NT2/D1 (cell line): ENCODE measurements around the gene ACTR2.

Experiments used
- SUZ12 ChIP-seq: IDR thresholded peaks from 2 replicates; pipeline ENCODE4 v1.6.1; 2011; ENCODE audit not compliant: insufficient read length, insufficient read depth; ENCODE audit errors: extremely low read depth
- YY1 ChIP-seq: IDR thresholded peaks from 2 replicates; pipeline ENCODE4 v1.6.1; 2011; ENCODE audit not compliant: insufficient read length, insufficient read depth
- ZNF274 ChIP-seq: IDR thresholded peaks from 2 replicates; pipeline ENCODE4 v1.6.1; 2011; ENCODE audit warnings: mild to moderate bottlenecking, low read depth, low read length

DNA sequence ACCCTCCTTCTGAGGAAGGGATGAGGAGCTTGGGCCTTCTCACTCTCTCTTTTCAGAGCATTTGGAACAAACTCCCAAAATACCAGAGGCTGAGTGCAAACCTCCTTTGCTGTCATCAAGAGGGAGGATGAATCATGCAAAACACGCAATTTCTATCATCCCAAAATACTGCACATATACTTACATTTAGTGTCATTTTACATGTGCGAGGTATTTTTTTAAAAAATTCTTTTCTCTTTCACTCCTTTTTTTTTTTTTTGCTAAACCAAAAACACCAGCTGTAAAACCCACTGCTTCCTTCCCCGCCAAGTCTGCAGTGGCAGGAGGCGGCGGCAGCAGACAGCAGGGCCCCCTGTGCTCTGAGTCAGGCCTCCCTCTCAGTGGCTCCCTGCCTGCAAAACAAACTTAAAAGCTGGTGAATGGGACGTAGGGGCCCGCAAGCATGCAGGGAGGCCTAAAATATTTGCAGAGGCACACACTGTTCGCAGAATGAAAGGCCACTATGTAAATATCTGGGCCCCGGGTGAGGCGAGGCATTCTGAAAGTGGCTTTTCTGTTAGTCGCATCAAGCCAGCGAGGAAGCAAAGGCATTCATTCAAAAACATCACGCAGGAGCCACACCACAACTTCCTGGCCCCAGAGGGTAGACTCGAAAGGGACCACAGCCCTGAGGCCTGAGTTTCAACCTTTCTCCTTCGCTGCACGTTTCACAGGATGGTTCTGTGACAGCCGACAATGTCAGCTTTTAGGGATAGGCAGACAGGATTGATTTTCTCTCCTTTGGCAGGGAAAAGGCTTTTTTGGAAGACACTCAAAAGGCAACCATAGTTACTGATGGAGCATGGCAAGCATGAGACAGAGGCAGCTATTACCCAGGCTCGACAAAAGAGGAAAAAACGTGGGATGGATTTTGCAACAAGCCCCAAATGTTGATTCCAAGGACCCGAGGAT is 73.4 kb downstream of the ACTR2 start:
- TF ChIP-seq ZNF274 (no peak), YY1 (no peak), SUZ12 (no peak)
